Neuronal stem cell (in vitro differentiated cells): ENCODE data around the gene TBCEL.

Source experiments
- DNase-seq: peaks from one replicate; pipeline ENCODE4 v3.0.0-alpha.2; 2013; ENCODE audit warnings: low spot score
- H2AFZ ChIP-seq: one replicate; pipeline ENCODE4 v1.6.1; 2013; ENCODE audit warnings: mild to moderate bottlenecking, low read length, inconsistent platforms
- H2AK5ac ChIP-seq: 2 replicates; pipeline ENCODE4 v1.6.1; 2013; ENCODE audit warnings: low read depth, mild to moderate bottlenecking, inconsistent platforms, low read length, moderate library complexity, mixed read lengths
- H2BK120ac ChIP-seq: 2 replicates; pipeline ENCODE4 v1.6.1; 2013; ENCODE audit warnings: low read depth, mild to moderate bottlenecking, inconsistent platforms, low read length, moderate library complexity, mixed read lengths
- H2BK12ac ChIP-seq: one replicate; pipeline ENCODE4 v1.6.1; 2013; ENCODE audit warnings: low read length, inconsistent platforms
- H2BK15ac ChIP-seq: 2 replicates; pipeline ENCODE4 v1.6.1; 2013; ENCODE audit warnings: mild to moderate bottlenecking, low read length, inconsistent platforms, mixed read lengths
- H2BK5ac ChIP-seq: one replicate; pipeline ENCODE4 v1.6.1; 2013; ENCODE audit warnings: inconsistent platforms, mild to moderate bottlenecking, low read length, moderate library complexity
- H3K14ac ChIP-seq: one replicate; pipeline ENCODE4 v1.6.1; 2013; ENCODE audit warnings: low read length, inconsistent platforms
- H3K18ac ChIP-seq: 2 replicates; pipeline ENCODE4 v1.6.1; 2013; ENCODE audit warnings: low read length, inconsistent platforms
- H3K23ac ChIP-seq: 2 replicates; pipeline ENCODE4 v1.6.1; 2013; ENCODE audit warnings: low read depth, mild to moderate bottlenecking, mixed read lengths, low read length, inconsistent platforms; ENCODE audit not compliant: poor library complexity
- H3K27ac ChIP-seq: replicated peaks from 3 replicates; pipeline ENCODE4 v1.5.1; 2013; ENCODE audit warnings: low read length, inconsistent platforms
- H3K27me3 ChIP-seq, 3 experiments: 2 replicates each; pipeline ENCODE4 v1.6.1; 2013; ENCODE audit warnings: low read length in 3 of 3, mild to moderate bottlenecking in 2 of 3, inconsistent platforms in 1 of 3, low read depth in 1 of 3, mixed read lengths in 1 of 3, moderate library complexity in 1 of 3; ENCODE audit not compliant: control insufficient read depth in 3 of 3, insufficient read depth in 3 of 3
- H3K36me3 ChIP-seq, 2 donors: replicated peaks in 1 of 2; 2 replicates each; pipeline ENCODE4 v1.6.1; 2013; ENCODE audit warnings: low read length in 2 of 2; ENCODE audit not compliant: control insufficient read depth in 2 of 2, insufficient read depth in 2 of 2
- H3K4ac ChIP-seq: 2 replicates; pipeline ENCODE4 v1.6.1; 2013; ENCODE audit warnings: inconsistent platforms, mild to moderate bottlenecking, low read length, moderate library complexity
- H3K4me1 ChIP-seq, 2 donors: 1 replicate in 1 of 2; 2 replicates in 1 of 2; pipeline ENCODE4 v1.6.1; 2013; ENCODE audit warnings: low read length in 2 of 2, low read depth in 1 of 2; ENCODE audit not compliant: control insufficient read depth in 2 of 2, insufficient read depth in 1 of 2
- H3K4me2 ChIP-seq: one replicate; pipeline ENCODE4 v1.6.1; 2013; ENCODE audit warnings: mild to moderate bottlenecking, low read length, inconsistent platforms; ENCODE audit not compliant: insufficient read depth, poor library complexity, severe bottlenecking
- H3K4me3 ChIP-seq, 2 donors: 2 replicates each; pipeline ENCODE4 v1.5.1; 2013; ENCODE audit warnings: low read length in 2 of 2, mild to moderate bottlenecking in 2 of 2, inconsistent platforms in 1 of 2, moderate library complexity in 1 of 2
- H3K79me1 ChIP-seq: one replicate; pipeline ENCODE4 v1.6.1; 2013; ENCODE audit warnings: low read depth, mild to moderate bottlenecking, inconsistent platforms, low read length, moderate library complexity
- H3K9ac ChIP-seq: one replicate; pipeline ENCODE4 v1.6.1; 2013; ENCODE audit warnings: mild to moderate bottlenecking, low read depth, low read length, inconsistent platforms; ENCODE audit not compliant: poor library complexity
- H3K9me3 ChIP-seq, 2 donors: replicated peaks in 1 of 2; 2 replicates each; pipeline versions ENCODE3 to v1.6.1; 2013; ENCODE audit warnings: low read length in 2 of 2, mild to moderate bottlenecking in 2 of 2, inconsistent platforms in 1 of 2, low read depth in 1 of 2, mixed read lengths in 1 of 2, moderate library complexity in 1 of 2; ENCODE audit not compliant: control insufficient read depth in 2 of 2, insufficient read depth in 1 of 2
- H4K8ac ChIP-seq: one replicate; pipeline ENCODE4 v1.6.1; 2013; ENCODE audit warnings: low read depth, mild to moderate bottlenecking, inconsistent platforms, low read length, moderate library complexity
- H4K91ac ChIP-seq: one replicate; pipeline ENCODE4 v1.6.1; 2013; ENCODE audit warnings: low read length, low read depth, mild to moderate bottlenecking, inconsistent platforms; ENCODE audit not compliant: poor library complexity
- WGBS, 2 donors: extraction: QIAGEN DNeasy Blood & Tissue Kit; methylation state at CpG; one replicate each; pipeline ENCODE4 v1.1.7; 2013; ENCODE audit warnings: missing lambda C conversion rate in 2 of 2, mixed read lengths in 1 of 2; ENCODE audit not compliant: insufficient read length in 2 of 2, insufficient replicate concordance in 1 of 2; ENCODE audit errors: extremely low coverage in 2 of 2; 5-methylcytosine and 5-hydroxymethylcytosine counted together

Gene TBCEL

GRCh38 chr11:121106812-121107211, 82.9 kb downstream of the TBCEL start:
- no peak overlapping the region for H2AK5ac ChIP-seq
- no peaks in the 10 kb centered on the region for H3K79me1 ChIP-seq
- no peak overlapping the region for H3K4me3 ChIP-seq
- H3K4me1 ChIP-seq: peaks cover 0 to 1% of the 10 kb centered on the region in 2 donors
- H3K36me3 ChIP-seq: no peaks in the 10 kb centered on the region
- no peak overlapping the region for H3K23ac ChIP-seq
- H2BK15ac ChIP-seq: no peak overlapping the region
- DNase-seq: no peak
- H3K9me3 ChIP-seq: no peaks in the 10 kb centered on the region
- H3K14ac ChIP-seq: no peak overlapping the region
- no peaks in the 10 kb centered on the region for H3K27me3 ChIP-seq
- H3K4ac ChIP-seq: no peak overlapping the region
- H3K9ac ChIP-seq: no peak overlapping the region
- no CpG with 5 or more reads among the region's 5 CpGs for WGBS, 2 donors
- H2BK120ac ChIP-seq: no peak overlapping the region
- no peak overlapping the region for H3K18ac ChIP-seq
- no peak overlapping the region for H2AFZ ChIP-seq
- no peak overlapping the region for H2BK12ac ChIP-seq
- no peak overlapping the region for H3K4me2 ChIP-seq
- no peak overlapping the region for H4K8ac ChIP-seq
- no peak overlapping the region for H4K91ac ChIP-seq
- H2BK5ac ChIP-seq: no peak overlapping the region
- no peak overlapping the region for H3K27ac ChIP-seq

- no peak for DNase-seq
- Histone ChIP-seq H3K4me2 (no peak overlapping the region), H3K27ac (no peak overlapping the region), H3K4me1 (peaks cover 0 to 1% of the 10 kb centered on the region in 2 donors), H3K23ac (no peak overlapping the region), H2BK15ac (no peak overlapping the region), H3K9me3 (no peaks in the 10 kb centered on the region), H3K27me3 (no peaks in the 10 kb centered on the region), H2BK12ac (no peak overlapping the region), H2BK120ac (no peak overlapping the region), H3K36me3 (no peaks in the 10 kb centered on the region), H3K79me1 (no peaks in the 10 kb centered on the region), H3K4me3 (peak overlapping the region in 1 of 2 donors; percentile 43), H4K8ac (no peak overlapping the region), H3K4ac (no peak overlapping the region), H2BK5ac (no peak overlapping the region), H2AK5ac (no peak overlapping the region), H4K91ac (no peak overlapping the region), H3K18ac (no peak overlapping the region), H2AFZ (no peak overlapping the region), H3K14ac (no peak overlapping the region), H3K9ac (no peak overlapping the region)
- WGBS, 2 donors: 100% methylated on average over 1 of the region's 1 CpG; no CpG with 5 or more reads in 1 of the 2 donors
These were observed 84.5 kb downstream of the TBCEL start for GRCh38 chr11:121108413-121108812.

GRCh38 chr11:121109471-121109870, 85.6 kb downstream of the TBCEL start:
- Histone ChIP-seq H2BK5ac (no peak overlapping the region), H2BK120ac (no peak overlapping the region), H2BK12ac (no peak overlapping the region), H3K4me2 (no peak overlapping the region), H2BK15ac (no peak overlapping the region), H3K9me3 (no peaks in the 10 kb centered on the region), H2AK5ac (no peak overlapping the region), H3K4ac (no peak overlapping the region), H3K36me3 (no peaks in the 10 kb centered on the region), H3K27ac (no peak overlapping the region), H3K14ac (no peak overlapping the region), H4K8ac (no peak overlapping the region), H3K9ac (no peak overlapping the region), H3K4me3 (no peak overlapping the region), H3K79me1 (no peaks in the 10 kb centered on the region), H3K27me3 (no peaks in the 10 kb centered on the region), H3K23ac (no peak overlapping the region), H2AFZ (no peak overlapping the region), H4K91ac (no peak overlapping the region), H3K4me1 (peaks cover 3 to 4% of the 10 kb centered on the region in 2 donors), H3K18ac (no peak overlapping the region)
- WGBS, 2 donors: no CpG with 5 or more reads among the region's 2 CpGs
- DNase-seq: no peak

GRCh38 chr11:121109916-121110586, 86.1 kb downstream of the TBCEL start:
- Histone ChIP-seq H3K9me3 (no peaks in the 10 kb centered on the region), H3K79me1 (no peaks in the 10 kb centered on the region), H3K27ac (no peak overlapping the region), H3K4me3 (no peak overlapping the region), H3K18ac (no peak overlapping the region), H2BK5ac (no peak overlapping the region), H4K91ac (no peak overlapping the region), H3K9ac (no peak overlapping the region), H4K8ac (no peak overlapping the region), H2AFZ (no peak overlapping the region), H3K4me1 (peaks cover 2 to 3% of the 10 kb centered on the region in 2 donors), H2BK12ac (no peak overlapping the region), H3K23ac (no peak overlapping the region), H3K4ac (no peak overlapping the region), H3K14ac (no peak overlapping the region), H2BK120ac (no peak overlapping the region), H3K27me3 (no peaks in the 10 kb centered on the region), H2AK5ac (no peak overlapping the region), H3K36me3 (no peaks in the 10 kb centered on the region), H3K4me2 (no peak overlapping the region), H2BK15ac (no peak overlapping the region)
- DNase-seq: no peak
- no CpG with 5 or more reads among the region's 7 CpGs for WGBS, 2 donors
